ENCODE data around the gene ALG9. TPM values are rescaled to one million over a fixed set of nuclear protein-coding genes. Genes with fewer than 3 reads are reported as not detected.
A peak's percentile ranks its signal among the peaks of the same experiment; 100 is the strongest.

ALG9 gene
- total RNA-seq, 3 donors from 2014 or later (not counting 1 experiment from before 2014, with no cell fraction given), result 30.6 to 37.1 (median 35.4) TPM

DNA sequence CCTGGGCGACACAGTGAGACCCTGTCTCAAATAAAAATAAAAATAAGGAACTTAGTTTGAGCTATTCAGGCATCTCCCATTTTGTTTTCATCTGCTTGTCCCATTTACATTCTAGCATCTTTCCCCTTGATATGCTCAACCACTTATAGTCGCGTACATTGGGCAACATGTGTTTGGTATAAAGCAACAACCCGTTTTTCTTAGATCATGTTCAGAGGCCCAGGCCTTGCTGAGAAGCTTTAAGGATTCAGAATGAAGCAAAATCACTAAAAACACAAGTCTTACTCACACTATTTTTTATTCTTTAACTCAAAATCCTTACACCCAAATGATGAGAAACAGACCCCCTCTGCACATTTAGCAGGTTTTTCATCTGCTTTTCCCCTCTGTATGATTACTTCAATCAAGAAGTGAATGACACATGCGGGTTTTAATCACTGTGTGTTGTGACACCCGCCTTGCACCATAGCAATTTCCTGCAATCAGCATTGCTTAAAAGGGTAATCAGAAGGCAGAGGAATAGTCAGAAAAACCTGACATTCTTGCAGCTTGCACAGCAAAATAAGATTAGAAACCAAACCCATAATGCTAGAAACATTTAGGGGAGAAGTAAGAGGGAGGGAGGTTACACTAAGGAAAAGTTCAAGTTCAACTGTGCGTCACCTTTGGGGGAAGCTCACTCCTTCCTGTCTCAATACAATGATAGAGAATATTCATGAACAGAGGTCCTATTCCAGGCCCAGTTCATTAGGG is 25.9 kb downstream of the ALG9 start:
- intact Hi-C loops (cut with micrococcal nuclease), result no loop called here
- Histone ChIP-seq H3K9me3 (ENCODE audit: control insufficient read depth, insufficient read depth, low read length) (no peaks in the 10 kb centered on the region), H3K27ac (ENCODE audit: low read length) (no peak overlapping the region), H3K36me3 (ENCODE audit: control insufficient read depth, insufficient read depth, low read length) (peaks cover 18% of the 10 kb centered on the region), H3K4me1 (ENCODE audit: control insufficient read depth, insufficient read depth, low read length) (no peaks in the 10 kb centered on the region), H3K27me3 (ENCODE audit: control insufficient read depth, insufficient read depth, low read length) (no peaks in the 10 kb centered on the region), H3K4me3 (ENCODE audit: low read length) (no peak overlapping the region)
- DNase-seq (no peak), ATAC-seq (no peak)
- Mint-ChIP-seq H3K9me3 (no peaks in the 10 kb centered on the region), H3K4me3 (no peak overlapping the region), H3K36me3 (peaks cover 11% of the 10 kb centered on the region), H3K27me3 (ENCODE audit: low read depth in 2 of 2) (no peaks in the 10 kb centered on the region), H3K27ac (no peak overlapping the region), H3K4me1 (peaks cover 4 to 5% of the 10 kb centered on the region in 2 donors)
- 94% methylated on average over 6 of the region's 7 CpGs for WGBS (ENCODE audit: insufficient coverage)
- TF ChIP-seq, protein P1, sequence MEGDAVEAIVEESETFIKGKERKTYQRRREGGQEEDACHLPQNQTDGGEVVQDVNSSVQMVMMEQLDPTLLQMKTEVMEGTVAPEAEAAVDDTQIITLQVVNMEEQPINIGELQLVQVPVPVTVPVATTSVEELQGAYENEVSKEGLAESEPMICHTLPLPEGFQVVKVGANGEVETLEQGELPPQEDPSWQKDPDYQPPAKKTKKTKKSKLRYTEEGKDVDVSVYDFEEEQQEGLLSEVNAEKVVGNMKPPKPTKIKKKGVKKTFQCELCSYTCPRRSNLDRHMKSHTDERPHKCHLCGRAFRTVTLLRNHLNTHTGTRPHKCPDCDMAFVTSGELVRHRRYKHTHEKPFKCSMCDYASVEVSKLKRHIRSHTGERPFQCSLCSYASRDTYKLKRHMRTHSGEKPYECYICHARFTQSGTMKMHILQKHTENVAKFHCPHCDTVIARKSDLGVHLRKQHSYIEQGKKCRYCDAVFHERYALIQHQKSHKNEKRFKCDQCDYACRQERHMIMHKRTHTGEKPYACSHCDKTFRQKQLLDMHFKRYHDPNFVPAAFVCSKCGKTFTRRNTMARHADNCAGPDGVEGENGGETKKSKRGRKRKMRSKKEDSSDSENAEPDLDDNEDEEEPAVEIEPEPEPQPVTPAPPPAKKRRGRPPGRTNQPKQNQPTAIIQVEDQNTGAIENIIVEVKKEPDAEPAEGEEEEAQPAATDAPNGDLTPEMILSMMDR (IDR thresholded peaks at IDR 0.05), result no peak

GRCh38 chr11:111843661-111844060 is 27.7 kb downstream of the ALG9 start:
- Histone ChIP-seq H3K27me3 (ENCODE audit: control insufficient read depth, insufficient read depth, low read length) (no peaks in the 10 kb centered on the region), H3K4me1 (ENCODE audit: control insufficient read depth, insufficient read depth, low read length) (no peaks in the 10 kb centered on the region), H3K36me3 (ENCODE audit: control insufficient read depth, insufficient read depth, low read length) (peaks cover 18% of the 10 kb centered on the region), H3K4me3 (ENCODE audit: low read length) (no peak overlapping the region), H3K27ac (ENCODE audit: low read length) (no peak overlapping the region), H3K9me3 (ENCODE audit: control insufficient read depth, insufficient read depth, low read length) (no peaks in the 10 kb centered on the region)
- Mint-ChIP-seq H3K4me3 (no peak overlapping the region), H3K4me1 (peaks cover 4 to 5% of the 10 kb centered on the region in 2 donors), H3K9me3 (no peaks in the 10 kb centered on the region), H3K36me3 (peaks cover 11% of the 10 kb centered on the region), H3K27me3 (ENCODE audit: low read depth in 2 of 2) (no peaks in the 10 kb centered on the region), H3K27ac (no peak overlapping the region)
- ATAC-seq, result no peak
- 81% methylated on average over 4 of the region's 5 CpGs for WGBS (ENCODE audit: insufficient coverage)
- no peak for DNase-seq
- TF ChIP-seq, protein P1 (IDR thresholded peaks at IDR 0.05), result no peak
- intact Hi-C loops (cut with micrococcal nuclease), result no loop called here

GRCh38 chr11:111841370-111842053 is 29.9 kb downstream of the ALG9 start:
- H3K4me3 Mint-ChIP-seq, result no peak overlapping the region
- H3K4me1 Mint-ChIP-seq, result peaks cover 5 to 9% of the 10 kb centered on the region in 2 donors
- H3K27me3 Mint-ChIP-seq (ENCODE audit: low read depth in 2 of 2), result no peaks in the 10 kb centered on the region
- no peaks in the 10 kb centered on the region for H3K9me3 ChIP-seq (ENCODE audit: control insufficient read depth, insufficient read depth, low read length)
- no peak overlapping the region for H3K27ac Mint-ChIP-seq
- no peaks in the 10 kb centered on the region for H3K9me3 Mint-ChIP-seq
- intact Hi-C loops (cut with micrococcal nuclease), result loop anchor here (1.0 kb wide), 3 partner anchors 64 to 276 kb away; no protein-coding TSS in a partner anchor
- WGBS (ENCODE audit: insufficient coverage), result 29% methylated on average over 9 of the region's 10 CpGs
- TF ChIP-seq, protein P1 (IDR thresholded peaks at IDR 0.05), result peak; percentile 96
- no peaks in the 10 kb centered on the region for H3K4me1 ChIP-seq (ENCODE audit: control insufficient read depth, insufficient read depth, low read length)
- no peak overlapping the region for H3K4me3 ChIP-seq (ENCODE audit: low read length)
- H3K36me3 Mint-ChIP-seq, result peaks cover 8% of the 10 kb centered on the region
- H3K27ac ChIP-seq (ENCODE audit: low read length), result no peak overlapping the region
- H3K27me3 ChIP-seq (ENCODE audit: control insufficient read depth, insufficient read depth, low read length), result no peaks in the 10 kb centered on the region
- peak; percentile 80 to 91 for DNase-seq
- peak; percentile 93 to 98 (median 95) for ATAC-seq
- peaks cover 30% of the 10 kb centered on the region for H3K36me3 ChIP-seq (ENCODE audit: control insufficient read depth, insufficient read depth, low read length)

Measured in natural killer cell (primary cell).